ENCODE measurements around the gene NOPCHAP1. TPM values are rescaled to one million over a fixed set of nuclear protein-coding genes. Genes with fewer than 3 reads are reported as not detected.

The NOPCHAP1 gene, protein sequence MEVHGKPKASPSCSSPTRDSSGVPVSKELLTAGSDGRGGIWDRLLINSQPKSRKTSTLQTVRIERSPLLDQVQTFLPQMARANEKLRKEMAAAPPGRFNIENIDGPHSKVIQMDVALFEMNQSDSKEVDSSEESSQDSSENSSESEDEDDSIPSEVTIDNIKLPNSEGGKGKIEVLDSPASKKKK
- 3.5 and 5.1 TPM in 2 replicates for total RNA-seq

DNA sequence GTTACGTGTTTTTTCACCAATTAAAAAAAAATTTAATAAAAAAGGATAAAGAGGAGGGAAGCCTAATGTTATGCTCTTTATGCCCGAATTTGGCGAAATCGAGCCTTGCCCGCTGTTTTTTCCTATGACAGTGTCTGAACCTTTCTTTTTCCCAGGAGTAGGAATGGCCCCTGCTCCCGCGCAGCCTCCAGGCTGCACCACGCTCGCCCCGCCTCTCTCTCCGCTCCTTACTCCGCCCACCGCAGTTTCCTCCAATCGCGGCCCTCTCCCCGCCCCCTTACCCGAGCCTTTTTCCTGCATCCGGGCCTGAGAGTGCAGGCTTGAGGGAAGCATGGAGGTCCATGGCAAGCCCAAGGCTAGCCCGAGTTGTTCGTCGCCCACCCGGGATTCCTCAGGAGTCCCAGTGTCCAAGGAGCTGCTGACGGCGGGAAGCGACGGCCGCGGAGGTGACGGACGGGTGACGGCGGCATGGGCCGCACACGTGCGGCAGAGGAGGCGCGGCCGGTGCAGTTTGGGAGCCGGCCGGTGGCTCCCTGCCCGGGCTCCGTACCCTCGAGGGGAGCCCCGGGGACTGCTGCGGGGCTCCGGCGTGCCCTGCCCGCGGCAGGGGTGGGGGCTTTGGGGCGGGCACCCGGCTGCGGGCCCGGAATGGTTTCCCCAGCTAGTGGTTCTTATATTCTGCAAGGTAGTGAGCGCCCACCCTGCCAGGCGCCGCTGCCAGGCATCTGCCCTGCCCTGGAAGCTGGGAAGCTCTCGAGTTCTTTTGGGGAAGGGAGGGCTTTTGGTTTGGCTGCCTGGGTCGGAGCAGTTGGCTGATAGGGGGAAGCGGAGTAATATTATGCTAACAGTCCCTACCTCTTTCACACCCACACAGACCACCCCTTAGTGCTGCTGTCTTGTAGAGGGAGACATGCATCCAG, at the start of gene NOPCHAP1:
Gene NOPCHAP1 (plus strand): TSS at position 295 of the 920 bp plus-strand sequence. CDS start 37 bp downstream, at position 332.

GRCh38 chr12:104958001-104958804, 27.9 kb upstream of the NOPCHAP1 start, which contains the start of gene SLC41A2:
Gene SLC41A2, minus strand, starts transcription at chr12:104958290. Its CDS starts 29,763 bp downstream, at chr12:104928527.

Other genes starting within 250 kb of the NOPCHAP1 start
- gene SLC41A2, start 28.0 kb upstream of the NOPCHAP1 start, total RNA-seq: 53.4 and 66.5 TPM in 2 replicates
- 53.9 and 60.5 TPM in 2 replicates for gene ALDH1L2, start 98.1 kb downstream of the NOPCHAP1 start, total RNA-seq
- gene WASHC4, start 121.4 kb downstream of the NOPCHAP1 start, total RNA-seq: 125 and 128 TPM in 2 replicates
- 78.7 and 87.2 TPM in 2 replicates for gene APPL2, start 249.9 kb downstream of the NOPCHAP1 start, total RNA-seq